HG03520 (cell line): ENCODE data around the gene PHYHIPL.
A peak's percentile ranks its signal among the peaks of the same experiment; 100 is the strongest.
"Not testable (repeated sequence)": the region's sequence is repeated elsewhere in the genome, so short reads cannot be mapped to it uniquely, and the experiment has no call there.

Source experiments
- ATAC-seq: cut with Tn5 transposase; IDR thresholded peaks from one replicate; pipeline ENCODE4 v1.9.1; 2021; ENCODE audit warnings: mild to moderate bottlenecking, moderate library complexity; ENCODE audit not compliant: unreplicated experiment

Gene PHYHIPL

DNA sequence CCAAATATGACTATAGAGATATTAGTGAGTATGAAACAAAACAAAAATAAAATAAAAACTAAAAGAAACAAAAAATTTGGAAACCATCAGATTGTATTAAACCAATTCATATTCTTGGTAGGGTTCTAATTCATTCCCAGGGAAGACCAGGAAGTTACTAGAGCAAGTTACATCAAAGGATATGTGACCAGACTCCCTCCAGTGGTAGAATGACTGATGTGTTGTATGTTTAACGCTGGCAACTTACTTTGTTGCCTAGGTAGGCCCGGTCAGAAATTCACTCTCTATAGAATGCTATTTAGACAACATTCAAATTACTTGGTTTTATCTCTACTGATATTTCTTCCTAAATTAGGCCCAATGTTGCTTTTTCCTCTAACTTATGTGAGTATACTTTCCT lies 5.2 kb downstream of the PHYHIPL start:
- ATAC-seq, result peak; percentile 85

DNA sequence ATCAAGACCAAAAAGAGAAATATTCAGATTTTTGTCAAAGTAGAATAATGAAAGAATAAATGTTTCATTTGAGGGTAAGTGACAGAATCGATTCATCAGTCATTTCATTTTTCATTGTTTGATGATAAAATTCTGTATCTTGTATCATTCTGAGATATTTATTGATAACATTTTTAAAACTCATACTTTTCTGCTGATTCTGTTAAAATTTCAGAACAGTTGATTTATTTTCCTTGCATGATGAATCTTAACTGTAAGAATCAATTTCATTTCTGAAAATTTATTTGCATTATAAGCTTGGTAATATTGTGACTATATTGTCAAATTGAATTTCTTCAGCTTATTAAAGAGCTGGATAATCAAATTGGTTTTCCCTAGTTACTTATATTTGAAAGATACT lies 13.9 kb downstream of the PHYHIPL start:
- ATAC-seq, result no peak

DNA sequence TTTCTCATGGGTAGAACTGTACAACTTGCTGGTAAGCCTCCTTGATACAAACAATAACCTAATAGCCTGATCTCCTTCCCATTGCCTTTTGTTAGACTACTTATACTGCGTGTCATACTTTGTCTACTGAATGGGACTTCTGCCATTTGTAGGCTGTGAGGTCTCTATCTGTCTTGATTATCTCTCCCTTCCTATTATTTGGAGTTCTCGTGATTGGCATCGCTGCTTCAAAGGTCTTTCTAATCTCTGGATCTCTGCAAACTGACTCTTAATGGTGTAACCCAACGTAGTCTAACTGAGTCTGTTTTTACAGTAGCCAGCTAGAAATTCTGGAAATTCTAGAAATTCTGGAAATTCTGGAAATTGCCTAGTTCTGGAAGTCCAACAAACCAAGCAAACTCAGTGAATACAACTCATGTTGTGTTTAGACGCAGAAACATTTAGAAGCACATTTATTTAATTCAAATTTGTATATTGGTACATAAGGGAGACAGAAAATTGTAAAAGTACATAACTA lies 29.8 kb downstream of the PHYHIPL start:
- ATAC-seq, result no peak

DNA sequence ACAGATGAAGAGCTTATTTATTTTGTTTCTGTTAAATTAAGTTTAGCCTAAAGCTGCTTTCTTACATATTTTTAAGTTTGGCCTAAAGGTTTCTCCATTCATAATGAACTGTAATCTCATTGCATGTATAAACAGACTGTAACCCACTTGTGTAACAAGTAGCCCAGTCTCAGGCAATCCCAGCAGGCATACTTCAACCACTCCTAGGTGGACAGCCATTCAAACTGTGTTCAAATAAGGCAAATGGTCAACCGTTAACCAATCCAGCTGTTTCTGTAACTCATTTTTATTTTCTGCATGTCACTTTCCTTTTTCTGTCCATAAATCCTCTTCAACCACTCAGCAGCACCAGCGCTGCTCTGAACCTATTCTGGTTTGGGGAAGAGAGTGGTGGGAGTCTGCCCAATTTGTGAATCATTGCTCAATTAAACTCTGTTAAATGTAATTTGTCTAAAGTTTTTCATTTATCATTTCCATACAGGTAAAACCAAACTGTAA lies 35.9 kb downstream of the PHYHIPL start:
- no peak for ATAC-seq

DNA sequence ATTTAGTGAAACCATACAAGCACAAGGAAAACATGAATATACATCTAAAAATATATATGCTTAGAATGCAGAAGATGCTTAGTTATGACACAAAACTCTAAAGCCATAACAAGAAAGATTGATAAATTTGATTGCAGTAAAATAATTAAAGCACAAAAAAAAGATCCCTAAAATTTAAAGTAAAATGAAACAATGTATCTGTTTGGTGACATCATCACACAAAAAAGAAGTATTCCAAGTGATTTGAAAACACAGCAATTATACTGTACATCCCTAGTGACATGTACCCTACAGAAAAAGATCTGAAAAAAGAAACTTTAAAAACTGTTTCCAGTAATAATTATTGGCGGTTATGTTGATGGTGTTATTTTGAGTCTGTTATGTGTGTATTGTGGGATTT lies 37.7 kb downstream of the PHYHIPL start:
- ATAC-seq, result no peak

DNA sequence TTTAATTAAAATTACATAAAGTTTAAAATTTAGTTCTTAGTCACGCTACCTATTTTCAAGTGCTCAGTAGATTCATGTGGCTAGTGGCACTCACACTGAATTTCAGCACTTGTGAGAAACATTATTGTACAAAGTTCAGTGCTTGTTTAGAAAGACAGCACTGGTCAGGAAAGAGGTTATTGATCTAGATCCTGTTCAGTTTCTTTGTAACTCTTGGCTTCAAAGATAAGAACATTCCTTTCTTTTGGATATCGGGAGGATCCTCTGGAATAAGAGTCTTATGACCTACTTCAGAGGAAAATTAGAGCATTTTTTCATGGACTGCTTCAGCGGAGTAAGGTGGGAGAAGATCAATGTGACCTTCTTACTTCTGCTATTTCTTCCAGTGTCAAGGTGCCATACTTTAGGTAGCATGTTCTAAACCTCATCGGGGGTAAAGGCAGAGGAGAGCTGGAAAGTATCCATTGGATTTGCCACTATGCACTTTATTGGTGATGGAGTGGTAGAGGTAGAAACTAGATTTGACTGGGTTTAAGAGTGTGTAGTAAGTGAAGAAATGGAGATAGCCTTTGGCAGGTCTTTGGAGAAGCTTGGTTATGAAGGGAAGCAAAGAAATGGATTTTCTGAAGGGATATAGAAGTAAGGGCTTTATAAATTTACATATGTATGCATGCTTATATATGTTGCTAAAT lies 39.9 kb downstream of the PHYHIPL start:
- no peak for ATAC-seq

DNA sequence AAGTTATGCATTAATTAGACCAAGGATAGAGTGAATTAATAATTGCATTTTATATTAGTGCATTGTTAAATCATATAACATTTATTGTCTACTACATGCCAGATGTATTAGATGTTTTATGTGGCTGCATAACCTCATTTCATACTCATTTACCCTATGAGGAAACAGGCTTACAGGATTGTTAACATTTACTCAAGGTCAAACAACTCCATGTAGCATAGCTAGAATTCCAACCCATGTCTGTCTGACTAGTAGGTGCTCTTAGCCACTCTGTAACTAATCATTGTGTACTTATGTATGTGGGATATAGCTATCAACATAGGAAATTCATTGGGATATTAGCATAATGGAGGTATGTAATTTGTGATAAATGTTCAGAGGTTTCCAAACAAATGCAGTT lies 46.3 kb downstream of the PHYHIPL start:
- ATAC-seq, result no peak

DNA sequence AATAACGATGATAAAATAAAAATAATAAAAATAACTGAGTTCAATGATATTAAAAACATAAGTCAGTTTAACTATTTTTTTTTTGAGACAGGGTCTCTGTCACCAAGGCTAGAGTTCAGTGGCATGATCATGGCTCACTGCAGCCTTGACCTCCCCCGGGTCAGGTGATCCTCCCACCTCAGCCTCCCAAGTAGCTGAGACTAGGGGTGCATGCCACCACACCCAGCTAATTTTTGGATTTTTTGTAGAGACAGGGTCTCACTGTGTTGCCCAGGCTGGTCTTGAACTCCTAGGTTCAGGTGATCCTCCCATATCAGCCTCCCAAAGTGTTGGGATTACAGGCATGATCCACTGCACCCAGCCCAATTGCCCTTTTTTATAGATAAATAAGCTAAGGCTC lies 47.2 kb downstream of the PHYHIPL start:
- ATAC-seq, result not testable (repeated sequence)

DNA sequence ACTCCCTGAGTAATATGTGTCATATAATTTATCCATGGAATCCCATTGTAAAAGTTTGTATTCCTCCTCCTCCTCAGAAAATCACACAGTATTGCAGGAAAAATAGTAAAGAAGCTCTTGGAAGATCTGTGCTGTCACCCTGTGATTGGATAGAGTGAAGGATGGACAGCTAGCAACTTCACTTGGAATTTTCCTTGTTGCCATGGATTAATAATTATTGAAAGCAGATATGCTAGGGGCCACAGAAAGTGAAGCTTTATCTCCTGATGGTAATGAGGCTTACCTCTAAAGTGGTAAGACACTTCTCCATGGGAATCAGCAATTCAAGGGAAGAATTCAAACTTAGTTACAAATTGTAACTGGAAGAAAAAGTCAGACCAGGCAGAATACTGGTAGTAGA lies 48.8 kb downstream of the PHYHIPL start:
- ATAC-seq, result no peak

DNA sequence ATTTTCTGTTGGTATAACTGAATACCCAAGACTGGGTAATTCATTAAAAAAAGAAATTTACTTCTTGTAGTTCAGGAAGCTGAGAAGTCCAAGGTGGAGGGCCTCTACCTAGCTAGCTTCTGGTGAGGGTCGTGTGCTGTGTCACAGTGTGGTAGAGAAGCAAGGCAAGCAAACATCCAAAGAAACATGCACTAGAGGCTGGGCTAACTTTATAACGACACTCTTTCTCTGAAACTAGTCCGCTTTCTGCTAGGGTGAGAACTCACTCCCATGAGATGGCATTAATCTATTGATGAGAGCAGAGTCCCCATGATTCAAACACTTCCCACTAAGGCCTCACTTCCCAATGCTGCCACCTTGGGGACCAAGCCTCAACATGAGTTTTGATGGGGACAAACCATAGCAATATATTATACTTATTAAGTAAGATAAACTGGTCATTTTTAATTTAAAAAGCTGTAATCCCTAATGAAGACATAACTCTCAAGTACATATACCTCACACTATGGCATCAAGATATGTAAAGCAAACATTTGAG lies 50.8 kb downstream of the PHYHIPL start:
- no peak for ATAC-seq

DNA sequence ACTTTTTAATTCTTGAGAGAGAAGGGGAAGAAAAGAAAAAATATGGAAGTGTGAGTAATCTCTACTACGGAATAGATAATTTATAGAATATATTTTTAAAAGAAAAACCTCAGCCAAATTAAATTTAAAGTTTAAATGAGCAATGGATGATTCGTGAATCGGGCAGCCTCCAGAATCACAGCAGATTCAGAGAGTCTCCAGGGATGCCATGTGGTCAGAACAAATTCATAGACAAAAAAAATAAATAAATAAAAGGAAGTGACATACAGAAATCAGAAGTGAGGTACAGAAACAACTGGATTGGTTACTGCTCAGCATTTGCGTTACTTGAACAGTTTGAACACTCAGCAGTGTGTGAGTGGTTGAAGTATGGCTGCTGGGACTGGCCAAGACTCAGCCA lies 53.0 kb downstream of the PHYHIPL start:
- ATAC-seq, result no peak

DNA sequence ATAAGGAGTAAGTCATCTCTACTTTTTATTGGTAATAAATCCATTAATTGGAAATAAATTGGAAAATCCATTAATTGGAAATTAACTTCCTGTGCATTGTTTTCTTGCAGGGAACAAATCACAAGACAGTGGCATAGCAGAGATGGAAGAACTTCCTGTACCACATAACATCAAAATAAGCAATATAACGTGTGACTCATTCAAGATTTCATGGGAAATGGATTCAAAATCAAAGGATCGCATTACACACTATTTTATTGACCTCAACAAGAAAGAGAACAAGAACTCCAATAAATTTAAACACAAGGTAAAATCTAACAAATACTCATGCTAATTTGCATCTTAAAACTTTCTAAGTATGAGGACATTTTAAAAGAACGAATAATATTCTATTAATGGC lies 57.8 kb downstream of the PHYHIPL start:
- no peak for ATAC-seq

DNA sequence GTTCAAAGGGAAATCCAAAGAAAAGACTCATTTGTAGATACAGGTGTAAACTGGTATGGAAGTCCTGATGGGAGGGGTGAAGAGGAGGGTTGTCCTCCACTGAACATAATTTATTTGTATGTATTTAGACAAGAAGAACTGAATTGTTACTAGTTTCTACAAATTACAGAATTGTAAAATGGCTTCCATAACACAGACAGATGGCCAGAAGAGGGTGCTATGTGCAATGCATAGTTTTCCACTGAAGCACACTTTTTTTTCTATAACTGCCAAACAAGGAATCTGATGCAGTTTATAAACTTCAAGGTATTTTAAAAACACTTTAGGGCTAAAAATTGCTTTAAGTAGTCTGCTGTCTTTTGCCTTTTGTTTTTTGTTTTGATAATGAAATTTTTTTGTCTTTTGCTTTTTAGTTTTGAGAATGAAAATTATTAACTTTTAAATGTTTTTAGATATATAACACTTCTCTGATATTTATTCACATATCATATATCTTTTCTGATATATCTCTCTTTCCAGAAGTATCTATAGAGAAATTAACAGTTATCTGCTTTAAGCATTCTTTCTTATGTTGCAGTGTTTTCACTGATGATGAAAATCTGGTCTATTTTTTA lies 58.5 kb downstream of the PHYHIPL start:
- ATAC-seq, result no peak

DNA sequence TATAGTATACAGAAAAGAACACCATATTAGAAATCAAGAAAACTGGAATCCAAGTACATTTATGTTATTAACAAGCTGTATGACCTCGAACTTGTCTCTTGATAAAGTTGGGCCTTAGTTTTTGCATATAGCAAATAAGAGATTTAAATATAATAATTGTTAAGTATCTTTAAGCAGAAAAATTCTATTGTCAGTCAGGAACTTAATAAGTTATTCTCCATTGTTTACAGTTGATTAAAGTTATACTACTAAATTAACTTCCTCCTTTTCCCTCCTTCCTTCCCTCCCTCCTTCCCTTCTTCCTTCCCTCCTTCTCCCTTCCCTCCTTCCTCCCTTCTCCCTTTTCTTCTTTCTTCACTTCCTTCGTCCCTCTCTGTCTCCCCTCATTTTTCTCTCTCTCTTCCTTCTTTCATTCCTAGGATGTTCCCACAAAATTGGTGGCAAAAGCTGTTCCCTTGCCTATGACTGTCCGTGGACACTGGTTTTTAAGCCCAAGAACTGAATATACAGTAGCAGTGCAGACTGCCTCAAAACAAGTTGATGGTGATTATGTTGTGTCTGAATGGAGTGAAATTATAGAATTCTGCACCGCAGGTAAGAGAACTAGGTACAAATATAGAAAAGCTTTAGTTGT lies 59.7 kb downstream of the PHYHIPL start:
- no peak for ATAC-seq

DNA sequence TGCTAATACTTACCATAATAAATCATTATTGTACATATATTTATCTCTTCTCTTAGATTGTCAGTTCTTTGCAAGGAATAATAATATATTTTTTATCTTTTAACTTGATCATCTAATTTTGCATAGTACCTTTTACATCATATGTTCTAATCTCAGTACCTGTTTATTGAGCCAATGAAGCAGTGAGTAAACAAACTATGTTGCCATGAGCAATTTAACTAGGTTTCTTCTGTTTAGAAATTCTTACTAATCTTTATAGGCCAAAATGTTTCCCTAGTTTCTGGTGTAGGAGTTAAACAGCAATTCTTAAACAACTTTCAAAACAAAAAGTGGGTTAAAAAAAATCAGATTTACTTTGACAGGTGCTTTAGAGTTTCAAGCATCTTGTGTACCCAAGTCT lies 61.3 kb downstream of the PHYHIPL start:
- no peak for ATAC-seq

DNA sequence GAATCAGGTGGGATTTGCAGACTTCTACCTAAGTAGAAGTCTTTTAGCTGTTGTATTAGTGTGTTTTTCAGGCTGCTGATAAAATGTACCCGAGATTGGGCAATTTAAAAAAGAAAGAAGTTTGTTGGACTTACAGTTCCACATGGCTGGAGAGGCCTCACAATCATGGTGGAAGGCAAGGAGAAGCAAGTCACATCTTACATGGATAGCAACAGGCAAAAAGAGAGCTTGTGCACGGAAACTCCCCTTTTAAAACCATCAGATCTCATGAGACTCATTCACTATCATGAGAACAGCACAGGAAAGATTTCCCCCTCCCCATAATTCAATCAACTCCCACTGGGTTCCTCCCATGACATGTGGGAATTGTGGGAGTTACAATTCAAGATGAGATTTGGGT lies 62.7 kb downstream of the PHYHIPL start:
- ATAC-seq, result not testable (repeated sequence)

DNA sequence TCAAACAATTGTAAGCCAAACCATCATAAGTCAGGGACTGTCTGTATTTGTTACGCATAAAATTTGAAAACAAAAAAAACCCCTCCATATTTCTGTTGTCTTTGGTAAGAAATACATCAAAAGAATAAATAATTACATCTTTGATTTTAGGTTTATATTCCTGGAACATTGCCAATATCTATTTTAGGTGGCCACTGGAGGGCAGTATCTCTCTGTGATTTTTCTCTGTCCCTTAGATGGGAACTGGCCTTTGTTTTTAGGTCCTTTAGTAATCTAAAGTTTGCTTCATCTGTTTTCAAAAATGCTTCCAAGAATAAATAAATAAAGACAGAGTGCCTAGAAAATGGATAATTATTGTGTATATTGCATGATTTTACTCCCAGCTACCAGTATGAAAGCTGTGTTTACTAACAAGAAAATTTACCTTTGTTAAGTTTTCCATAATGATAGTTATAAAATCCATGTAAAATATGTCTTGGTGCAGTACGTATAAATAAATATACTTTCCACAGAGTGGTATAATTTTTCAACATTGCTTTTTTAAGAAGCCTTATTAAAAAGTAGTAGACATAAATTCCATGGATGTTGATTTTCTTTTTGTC lies 64.2 kb downstream of the PHYHIPL start:
- ATAC-seq, result no peak

DNA sequence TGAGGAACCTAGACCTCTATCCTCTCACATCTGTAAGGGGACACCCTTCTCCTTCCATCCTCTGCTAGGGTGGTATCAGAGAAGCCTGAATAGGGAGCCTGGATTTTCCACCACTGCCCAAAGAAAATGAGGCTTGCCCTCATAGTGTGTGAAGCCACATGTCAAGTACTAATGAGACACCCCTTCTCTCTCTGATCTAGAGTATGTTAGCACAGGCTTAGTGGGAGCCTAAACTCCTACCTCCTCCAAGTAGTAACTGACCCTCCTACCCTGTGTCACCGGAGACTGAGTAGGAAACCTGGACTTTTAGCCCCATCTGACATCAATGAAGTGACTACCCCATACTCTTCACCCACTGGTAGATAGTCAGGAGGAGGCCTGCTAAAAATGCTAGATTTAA lies 65.6 kb downstream of the PHYHIPL start:
- ATAC-seq, result no peak

DNA sequence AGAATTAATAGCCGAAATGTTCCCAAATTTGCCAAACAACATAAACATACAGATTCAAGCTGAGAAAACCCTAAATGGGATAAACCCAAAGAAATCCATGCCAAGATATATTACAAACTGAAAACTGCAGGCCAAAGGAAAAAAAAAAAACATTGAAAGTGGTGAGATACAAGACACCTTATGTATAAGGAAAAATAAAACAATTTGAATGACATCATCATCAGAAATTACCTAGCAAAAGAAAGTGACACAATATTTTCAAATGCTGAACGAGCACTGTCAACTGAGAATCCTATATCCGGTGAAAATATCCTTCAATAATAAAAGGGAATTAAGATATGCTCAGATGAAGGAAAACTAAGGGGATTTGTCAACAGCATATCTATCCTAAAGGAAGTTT lies 66.5 kb downstream of the PHYHIPL start:
- no peak for ATAC-seq

DNA sequence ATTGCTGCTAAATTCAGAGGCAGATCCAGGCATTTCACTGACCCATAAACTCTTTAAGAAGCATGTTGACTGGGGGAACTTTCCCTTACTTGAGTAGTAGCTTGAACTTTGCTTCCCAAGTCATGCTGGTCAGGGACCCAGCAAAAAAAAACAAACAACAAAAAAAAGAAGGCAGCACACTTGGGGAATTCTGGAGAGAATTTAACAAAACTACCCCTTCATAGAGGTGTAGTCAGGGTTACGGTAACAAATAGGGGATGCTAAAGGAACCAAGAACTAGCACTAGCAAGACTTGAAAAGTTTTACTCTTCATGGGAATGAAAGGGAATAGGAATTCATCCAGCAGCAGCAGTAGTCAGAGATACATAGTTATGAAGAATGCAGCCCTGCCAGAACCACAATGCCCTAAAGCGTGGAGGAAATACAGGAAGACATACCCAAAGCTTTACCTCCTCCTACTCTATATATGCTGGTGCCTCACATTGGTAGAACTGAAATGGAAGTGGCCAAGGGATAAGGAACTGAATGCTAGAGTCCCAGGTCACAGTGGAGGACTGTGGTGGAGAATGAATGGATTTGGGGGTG lies 67.3 kb downstream of the PHYHIPL start:
- ATAC-seq, result no peak

DNA sequence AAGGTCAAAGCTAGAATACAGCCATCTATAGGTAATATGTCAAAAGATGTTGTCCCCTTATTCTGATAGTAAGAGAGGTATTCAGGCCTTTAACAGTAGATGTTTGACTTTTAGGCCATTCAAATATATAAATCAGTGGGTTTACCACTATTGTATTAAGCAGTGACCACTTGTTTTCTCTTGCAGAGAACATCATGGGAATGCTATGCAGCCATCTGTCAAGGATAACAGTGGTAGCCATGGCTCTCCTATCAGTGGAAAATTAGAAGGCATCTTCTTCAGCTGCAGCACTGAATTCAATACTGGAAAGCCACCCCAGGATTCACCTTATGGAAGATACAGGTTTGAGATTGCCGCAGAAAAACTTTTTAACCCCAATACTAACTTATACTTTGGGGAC lies 68.4 kb downstream of the PHYHIPL start:
- no peak for ATAC-seq
